GM13976 (cell line): ENCODE data around the gene OR6C6.

Source experiments
- DNase-seq: peaks from one replicate; pipeline ENCODE4 v3.0.0; 2012; ENCODE audit warnings: low spot score
- in situ Hi-C: fragments of 300-500 bp; cut with MboI; formaldehyde crosslinking; loops from one replicate; pipeline ENCODE4 v1.12.0; 2022; ENCODE audit warnings: low sequenced_read_pairs, mixed read lengths, inconsistent platforms; ENCODE audit not compliant: unreplicated experiment
- TF ChIP-seq, protein P1 (sequence below): IDR thresholded peaks from 2 replicates; pipeline ENCODE4 v1.5.1; 2012; ENCODE audit warnings: borderline replicate concordance, mild to moderate bottlenecking; ENCODE audit not compliant: insufficient read depth; ENCODE audit errors: extremely low read depth, missing control alignments, control extremely low read depth

Gene OR6C6

DNA sequence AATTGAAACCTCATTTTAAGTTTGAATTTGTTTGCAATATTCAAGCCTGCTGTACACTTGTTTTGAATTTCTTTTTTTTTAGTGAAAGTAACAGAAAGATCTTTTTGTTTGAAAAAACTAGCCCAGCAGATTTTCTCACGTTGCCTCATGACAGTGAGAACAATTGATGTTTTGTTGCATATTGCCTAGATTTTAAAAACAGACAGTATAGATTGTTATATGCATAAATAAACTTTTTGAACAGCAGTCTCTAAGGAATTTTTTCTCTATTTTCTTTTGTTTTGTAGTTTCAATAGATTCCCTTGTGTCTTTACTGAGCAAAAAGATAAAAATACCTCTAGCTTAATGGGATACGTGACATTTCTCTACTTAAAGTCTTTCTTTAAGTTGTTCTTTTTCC is 15.4 kb downstream of the OR6C6 start:
- in situ Hi-C loops = no loop called here
- TF ChIP-seq, protein P1, sequence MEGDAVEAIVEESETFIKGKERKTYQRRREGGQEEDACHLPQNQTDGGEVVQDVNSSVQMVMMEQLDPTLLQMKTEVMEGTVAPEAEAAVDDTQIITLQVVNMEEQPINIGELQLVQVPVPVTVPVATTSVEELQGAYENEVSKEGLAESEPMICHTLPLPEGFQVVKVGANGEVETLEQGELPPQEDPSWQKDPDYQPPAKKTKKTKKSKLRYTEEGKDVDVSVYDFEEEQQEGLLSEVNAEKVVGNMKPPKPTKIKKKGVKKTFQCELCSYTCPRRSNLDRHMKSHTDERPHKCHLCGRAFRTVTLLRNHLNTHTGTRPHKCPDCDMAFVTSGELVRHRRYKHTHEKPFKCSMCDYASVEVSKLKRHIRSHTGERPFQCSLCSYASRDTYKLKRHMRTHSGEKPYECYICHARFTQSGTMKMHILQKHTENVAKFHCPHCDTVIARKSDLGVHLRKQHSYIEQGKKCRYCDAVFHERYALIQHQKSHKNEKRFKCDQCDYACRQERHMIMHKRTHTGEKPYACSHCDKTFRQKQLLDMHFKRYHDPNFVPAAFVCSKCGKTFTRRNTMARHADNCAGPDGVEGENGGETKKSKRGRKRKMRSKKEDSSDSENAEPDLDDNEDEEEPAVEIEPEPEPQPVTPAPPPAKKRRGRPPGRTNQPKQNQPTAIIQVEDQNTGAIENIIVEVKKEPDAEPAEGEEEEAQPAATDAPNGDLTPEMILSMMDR = no peak
- no peak for DNase-seq

DNA sequence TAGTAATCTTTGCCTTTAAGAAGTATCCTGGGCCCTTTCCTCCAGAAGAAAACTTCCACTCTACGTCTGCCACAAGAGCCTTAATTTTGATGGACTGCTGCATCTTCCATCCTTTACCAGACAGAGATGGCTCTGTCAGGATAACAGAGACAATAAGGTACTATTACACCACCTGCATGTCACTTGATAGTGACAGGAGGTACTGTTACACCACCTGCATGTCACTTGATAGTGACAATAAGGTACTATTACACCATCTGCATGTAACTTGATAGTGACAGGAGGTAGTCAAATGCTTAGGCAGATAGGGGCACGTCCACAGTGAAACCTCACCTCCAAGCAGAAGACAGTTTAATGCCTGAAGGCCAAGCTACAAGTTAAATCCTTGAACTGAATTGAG is 38.1 kb downstream of the OR6C6 start:
- TF ChIP-seq, protein P1 = no peak
- in situ Hi-C loops = no loop called here
- no peak for DNase-seq

DNA sequence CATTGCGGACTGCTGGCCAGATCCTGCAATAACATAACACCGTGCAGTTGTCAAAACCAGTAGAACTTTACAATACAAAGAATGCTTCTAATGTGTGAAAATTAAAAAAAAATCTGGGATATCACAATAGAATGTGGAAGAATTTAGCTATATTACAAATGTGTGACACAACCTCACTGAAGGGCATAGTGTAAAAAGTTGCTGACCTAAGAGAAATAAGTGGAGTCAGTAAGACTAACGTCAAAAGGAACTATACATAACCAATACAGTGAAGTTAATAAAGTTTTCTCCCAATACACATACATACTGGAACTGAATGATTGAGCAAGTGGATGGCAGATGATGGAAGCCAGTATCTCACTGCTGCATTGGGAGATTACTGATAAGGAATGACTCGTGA is 39.5 kb downstream of the OR6C6 start:
- in situ Hi-C loops = no loop called here
- TF ChIP-seq, protein P1 = no peak
- no peak for DNase-seq

DNA sequence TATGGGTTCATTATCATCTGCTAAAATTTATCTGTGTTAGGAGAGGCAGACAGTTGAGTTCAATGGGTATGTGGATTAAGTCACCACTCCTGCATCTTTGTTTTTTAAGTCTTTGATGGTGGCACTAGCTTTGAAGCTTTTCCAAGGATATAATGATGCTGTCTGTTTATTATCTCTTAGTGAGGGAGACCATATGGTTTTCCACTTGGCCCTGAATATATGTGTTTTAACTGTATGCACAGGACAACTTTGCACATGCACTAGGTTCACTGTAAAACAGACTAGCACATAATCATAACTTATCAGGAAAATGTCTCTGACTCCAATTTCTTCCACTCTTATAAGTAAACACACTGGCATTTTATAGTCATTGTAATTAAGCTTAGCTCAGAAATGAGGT is 43.1 kb downstream of the OR6C6 start:
- TF ChIP-seq, protein P1 = no peak
- in situ Hi-C loops = no loop called here
- DNase-seq = no peak

DNA sequence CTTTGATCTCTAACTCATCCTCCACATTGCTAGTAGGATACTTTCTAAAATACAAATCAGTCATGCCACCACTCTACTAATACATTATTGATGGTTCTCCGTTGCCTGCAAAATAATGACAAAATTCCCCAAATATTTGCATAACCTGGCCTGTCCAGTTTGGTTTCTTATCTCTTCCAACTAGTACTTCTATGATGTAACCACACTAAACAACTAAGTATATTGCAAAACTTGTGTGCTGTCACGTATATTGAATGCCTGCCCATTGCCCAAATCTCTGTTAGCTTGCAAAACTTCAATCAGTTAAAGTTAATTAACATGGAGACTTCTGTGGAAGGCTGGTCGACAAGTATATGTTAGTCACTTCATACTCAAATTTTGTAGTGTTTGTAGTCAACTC is 45.4 kb downstream of the OR6C6 start:
- DNase-seq = no peak
- TF ChIP-seq, protein P1 = no peak
- in situ Hi-C loops = no loop called here

DNA sequence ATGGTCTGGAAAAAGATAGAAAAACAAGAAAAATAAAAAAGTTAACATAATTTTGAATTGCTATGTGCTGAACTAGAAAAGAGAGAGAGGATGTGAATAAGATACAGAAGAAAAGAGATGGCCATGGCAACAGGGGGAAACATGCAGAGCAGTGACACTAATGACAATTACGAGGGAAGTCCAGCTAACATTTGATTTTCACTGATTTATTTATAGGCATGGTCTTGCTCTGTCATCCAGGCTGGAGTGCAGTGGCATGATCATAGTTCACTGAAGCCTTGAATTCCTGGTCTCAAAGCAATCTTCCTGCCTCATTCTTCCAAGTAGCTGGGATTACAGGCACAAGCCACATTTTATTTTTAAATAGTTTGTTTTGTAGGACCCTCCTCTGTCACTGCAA is 50.2 kb downstream of the OR6C6 start:
- DNase-seq = no peak
- TF ChIP-seq, protein P1 = no peak
- in situ Hi-C loops = no loop called here

DNA sequence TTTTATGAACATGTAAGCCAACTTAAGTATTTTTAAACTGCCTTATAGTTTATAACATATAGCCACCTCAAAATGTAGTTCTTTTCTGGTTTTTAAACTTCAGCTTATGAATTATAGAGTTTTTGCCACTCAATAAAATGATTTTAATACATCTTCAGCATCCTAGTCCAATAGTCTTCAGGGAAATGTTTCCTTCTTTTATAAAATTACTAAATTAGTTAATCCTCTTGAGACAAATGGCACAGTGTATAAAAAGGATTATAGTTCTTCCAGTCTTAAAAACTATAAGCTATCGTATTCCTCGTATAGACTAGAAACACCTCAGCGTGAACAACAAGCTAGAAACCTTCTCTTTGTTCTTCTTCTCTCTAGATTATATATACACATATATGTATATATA is 52.1 kb downstream of the OR6C6 start, which contains the start of gene OR6C74:
Gene OR6C74 (plus strand): TSS at position 301 of the 400 bp plus-strand sequence. CDS start 2,679 bp downstream, outside the sequence.
- in situ Hi-C loops = no loop called here
- DNase-seq = no peak
- TF ChIP-seq, protein P1 = no peak
